ENCODE results near the gene CPSF3. TPM values are rescaled to one million over a fixed set of nuclear protein-coding genes. Genes with fewer than 3 reads are reported as not detected.
"Not testable (repeated sequence)": the region's sequence is repeated elsewhere in the genome, so short reads cannot be mapped to it uniquely, and the experiment has no call there.

CPSF3 gene
- total and polyA plus RNA-seq, 2 donors from 2014 or later: 27.3 to 27.5 TPM

- intact Hi-C loops (cut with DNase I): no loop called here
- no peak for TF ChIP-seq CTCF (IDR thresholded peaks at IDR 0.05; ENCODE audit: borderline replicate concordance, extremely low read depth, insufficient read depth)
- Histone ChIP-seq H3K4me3 (ENCODE audit: low read length in 3 of 3) (no peak overlapping the region), H3K9ac (ENCODE audit: low read length in 3 of 3) (no peak overlapping the region), H3K36me3 (ENCODE audit: control insufficient read depth in 2 of 3, insufficient read depth in 3 of 3, low read length in 3 of 3) (peaks cover 0 to 9% (median 5%) of the 10 kb centered on the region in 3 donors), H3K9me3 (ENCODE audit: control insufficient read depth in 2 of 3, insufficient read depth in 1 of 3, low read length in 3 of 3) (no peaks in the 10 kb centered on the region), H3K27ac (ENCODE audit: low read depth in 2 of 2, low read length in 2 of 2) (no peak overlapping the region), H3K4me1 (ENCODE audit: control insufficient read depth in 2 of 3, insufficient read depth in 2 of 3, low read depth in 1 of 3, low read length in 3 of 3) (no peaks in the 10 kb centered on the region), H3K27me3 (ENCODE audit: control insufficient read depth, insufficient read depth, low read length) (no peaks in the 10 kb centered on the region)
- DNase-seq (no peak), FAIRE-seq (no peak)
These were observed 85.5 kb downstream of the CPSF3 start for GRCh38 chr2:9508931-9509330.

GRCh38 chr2:9513946-9514345 lies 90.5 kb downstream of the CPSF3 start:
- DNase-seq; H3K27me3 ChIP-seq (ENCODE audit: control insufficient read depth, insufficient read depth, low read length); intact Hi-C loops (cut with DNase I); H3K4me3 ChIP-seq (ENCODE audit: low read length in 3 of 3); H3K27ac ChIP-seq (ENCODE audit: low read depth in 2 of 2, low read length in 2 of 2); H3K9me3 ChIP-seq (ENCODE audit: control insufficient read depth in 2 of 3, insufficient read depth in 1 of 3, low read length in 3 of 3); FAIRE-seq; H3K9ac ChIP-seq (ENCODE audit: low read length in 3 of 3); H3K4me1 ChIP-seq (ENCODE audit: control insufficient read depth in 2 of 3, insufficient read depth in 2 of 3, low read depth in 1 of 3, low read length in 3 of 3); H3K36me3 ChIP-seq (ENCODE audit: control insufficient read depth in 2 of 3, insufficient read depth in 3 of 3, low read length in 3 of 3): not testable (repeated sequence)

GRCh38 chr2:9517118-9517782 lies 93.8 kb downstream of the CPSF3 start:
- Histone ChIP-seq H3K4me3 (ENCODE audit: low read length in 3 of 3) (no peak overlapping the region), H3K27me3 (ENCODE audit: control insufficient read depth, insufficient read depth, low read length) (no peaks in the 10 kb centered on the region), H3K9me3 (ENCODE audit: control insufficient read depth in 2 of 3, insufficient read depth in 1 of 3, low read length in 3 of 3) (no peaks in the 10 kb centered on the region), H3K9ac (ENCODE audit: low read length in 3 of 3) (no peak overlapping the region), H3K4me1 (ENCODE audit: control insufficient read depth in 2 of 3, insufficient read depth in 2 of 3, low read depth in 1 of 3, low read length in 3 of 3) (no peaks in the 10 kb centered on the region), H3K36me3 (ENCODE audit: control insufficient read depth in 2 of 3, insufficient read depth in 3 of 3, low read length in 3 of 3) (peaks cover 4 to 21% (median 9%) of the 10 kb centered on the region in 3 donors), H3K27ac (ENCODE audit: low read depth in 2 of 2, low read length in 2 of 2) (no peak overlapping the region)
- no peak for DNase-seq
- no peak for TF ChIP-seq CTCF (IDR thresholded peaks at IDR 0.05; ENCODE audit: borderline replicate concordance, extremely low read depth, insufficient read depth)
- intact Hi-C loops (cut with DNase I): no loop called here
- FAIRE-seq: no peak

- DNase-seq: no peak
- H3K9me3 ChIP-seq (ENCODE audit: control insufficient read depth in 2 of 3, insufficient read depth in 1 of 3, low read length in 3 of 3): no peaks in the 10 kb centered on the region
- no peak for TF ChIP-seq CTCF (IDR thresholded peaks at IDR 0.05; ENCODE audit: borderline replicate concordance, extremely low read depth, insufficient read depth)
- peaks cover 4 to 21% (median 9%) of the 10 kb centered on the region in 3 donors for H3K36me3 ChIP-seq (ENCODE audit: control insufficient read depth in 2 of 3, insufficient read depth in 3 of 3, low read length in 3 of 3)
- no peaks in the 10 kb centered on the region for H3K4me1 ChIP-seq (ENCODE audit: control insufficient read depth in 2 of 3, insufficient read depth in 2 of 3, low read depth in 1 of 3, low read length in 3 of 3)
- no peaks in the 10 kb centered on the region for H3K27me3 ChIP-seq (ENCODE audit: control insufficient read depth, insufficient read depth, low read length)
- intact Hi-C loops (cut with DNase I): no loop called here
- FAIRE-seq: no peak
- no peak overlapping the region for H3K9ac ChIP-seq (ENCODE audit: low read length in 3 of 3)
- H3K27ac ChIP-seq (ENCODE audit: low read depth in 2 of 2, low read length in 2 of 2): no peak overlapping the region
- no peak overlapping the region for H3K4me3 ChIP-seq (ENCODE audit: low read length in 3 of 3)
These were observed 94.7 kb downstream of the CPSF3 start for GRCh38 chr2:9518163-9518562.
